HFFc6 (cell line): ENCODE measurements around the gene MYO18A. TPM values are rescaled to one million over a fixed set of nuclear protein-coding genes. Genes with fewer than 3 reads are reported as not detected.

Experiments used
- DNase-seq: peaks from one replicate; pipeline ENCODE4 v3.0.0-alpha.2; 2018
- H3K27ac Mint-ChIP-seq: 2 replicates; pipeline ENCODE4 v1.8.0; 2020; ENCODE audit warnings: mild to moderate bottlenecking, mixed read lengths
- H3K27me3 Mint-ChIP-seq: 2 replicates; pipeline ENCODE4 v1.8.0; 2021; ENCODE audit warnings: mild to moderate bottlenecking, moderate library complexity, mixed read lengths; ENCODE audit not compliant: insufficient read depth
- H3K36me3 Mint-ChIP-seq: 2 replicates; pipeline ENCODE4 v1.8.0; 2021; ENCODE audit warnings: low read depth, mixed read lengths
- H3K4me1 Mint-ChIP-seq: 2 replicates; pipeline ENCODE4 v1.8.0; 2020; ENCODE audit warnings: low read depth, mixed read lengths
- H3K4me3 Mint-ChIP-seq: 2 replicates; pipeline ENCODE4 v1.8.0; 2020; ENCODE audit warnings: mild to moderate bottlenecking, moderate library complexity, mixed read lengths
- H3K9me3 Mint-ChIP-seq: 2 replicates; pipeline ENCODE4 v1.8.0; 2020; ENCODE audit warnings: mild to moderate bottlenecking, mixed read lengths
- total RNA-seq, 6 experiments: library from RNA; stranded (reverse); fragmentation: NEBNext Ultra II Directional; extraction: Animal tissue kit (Norgen Biotek cat#: 25700); gene quantifications; 2 replicates in 1 of 6; 3 replicates in 5 of 6; pipeline ENCODE4 v1.2.3, GENCODE V29; 2021
- TF ChIP-seq, protein P1 (sequence below): fragments of 200-600 bp; sonication (generic); IDR thresholded peaks from 2 replicates; pipeline ENCODE4 v1.5.0; 2021; ENCODE audit warnings: antibody characterized with exemption, mild to moderate bottlenecking

Gene MYO18A
- total RNA-seq, 6 experiments from 2014 or later = 39.2 to 57.7 (median 42.9) TPM

DNA sequence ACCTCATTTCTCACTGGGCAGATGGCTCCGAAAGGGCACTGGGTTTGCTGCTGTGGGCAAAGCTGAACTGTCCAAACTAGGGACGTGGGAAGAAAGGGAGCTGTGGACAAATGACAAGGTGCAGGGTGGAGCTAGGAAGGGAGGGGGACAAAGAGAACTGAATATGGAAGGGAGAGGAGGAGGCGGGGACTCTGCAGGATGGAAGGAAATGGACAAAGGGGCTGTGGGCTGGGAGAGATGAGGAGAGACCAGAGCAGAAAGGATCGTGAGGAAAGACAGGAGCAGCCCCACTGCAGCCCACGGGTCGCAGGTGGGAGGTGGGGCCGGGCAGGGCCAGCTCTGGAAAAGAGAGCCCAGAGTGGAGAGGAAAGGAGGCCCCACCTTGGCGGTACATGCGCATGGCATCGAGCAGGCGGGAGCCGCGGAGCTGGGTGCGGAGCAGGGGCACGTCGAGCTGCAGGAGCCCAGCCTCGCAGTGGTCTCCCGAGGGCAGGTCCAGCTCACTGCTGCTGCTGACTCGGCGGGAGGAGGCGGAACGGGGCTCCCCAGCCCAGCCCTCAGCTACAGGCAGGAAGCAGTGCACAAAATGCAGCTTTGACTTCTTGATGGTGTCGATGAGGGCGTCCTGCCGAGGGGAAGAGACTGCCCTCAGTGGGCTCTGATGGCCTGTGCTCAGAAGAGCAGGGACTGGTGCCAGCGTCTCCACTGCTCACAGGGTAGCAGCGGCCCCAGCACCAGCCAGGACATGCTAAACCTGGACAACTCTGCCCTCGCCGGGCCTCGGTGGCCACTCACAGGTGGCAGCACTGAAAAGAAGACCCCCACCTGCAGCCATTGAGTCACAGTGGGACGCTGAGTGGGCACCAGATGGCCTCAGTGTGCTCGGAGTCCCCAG is 70.5 kb downstream of the MYO18A start:
- TF ChIP-seq, protein P1, sequence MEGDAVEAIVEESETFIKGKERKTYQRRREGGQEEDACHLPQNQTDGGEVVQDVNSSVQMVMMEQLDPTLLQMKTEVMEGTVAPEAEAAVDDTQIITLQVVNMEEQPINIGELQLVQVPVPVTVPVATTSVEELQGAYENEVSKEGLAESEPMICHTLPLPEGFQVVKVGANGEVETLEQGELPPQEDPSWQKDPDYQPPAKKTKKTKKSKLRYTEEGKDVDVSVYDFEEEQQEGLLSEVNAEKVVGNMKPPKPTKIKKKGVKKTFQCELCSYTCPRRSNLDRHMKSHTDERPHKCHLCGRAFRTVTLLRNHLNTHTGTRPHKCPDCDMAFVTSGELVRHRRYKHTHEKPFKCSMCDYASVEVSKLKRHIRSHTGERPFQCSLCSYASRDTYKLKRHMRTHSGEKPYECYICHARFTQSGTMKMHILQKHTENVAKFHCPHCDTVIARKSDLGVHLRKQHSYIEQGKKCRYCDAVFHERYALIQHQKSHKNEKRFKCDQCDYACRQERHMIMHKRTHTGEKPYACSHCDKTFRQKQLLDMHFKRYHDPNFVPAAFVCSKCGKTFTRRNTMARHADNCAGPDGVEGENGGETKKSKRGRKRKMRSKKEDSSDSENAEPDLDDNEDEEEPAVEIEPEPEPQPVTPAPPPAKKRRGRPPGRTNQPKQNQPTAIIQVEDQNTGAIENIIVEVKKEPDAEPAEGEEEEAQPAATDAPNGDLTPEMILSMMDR = no peak
- H3K27ac Mint-ChIP-seq = no peak overlapping the region
- H3K4me1 Mint-ChIP-seq = peaks cover 9% of the 10 kb centered on the region
- no peaks in the 10 kb centered on the region for H3K9me3 Mint-ChIP-seq
- no peak for DNase-seq
- no peaks in the 10 kb centered on the region for H3K27me3 Mint-ChIP-seq
- H3K4me3 Mint-ChIP-seq = no peak overlapping the region
- peaks cover under 1% of the 10 kb centered on the region; the same call in 1 of the 2 replicates for H3K36me3 Mint-ChIP-seq

DNA sequence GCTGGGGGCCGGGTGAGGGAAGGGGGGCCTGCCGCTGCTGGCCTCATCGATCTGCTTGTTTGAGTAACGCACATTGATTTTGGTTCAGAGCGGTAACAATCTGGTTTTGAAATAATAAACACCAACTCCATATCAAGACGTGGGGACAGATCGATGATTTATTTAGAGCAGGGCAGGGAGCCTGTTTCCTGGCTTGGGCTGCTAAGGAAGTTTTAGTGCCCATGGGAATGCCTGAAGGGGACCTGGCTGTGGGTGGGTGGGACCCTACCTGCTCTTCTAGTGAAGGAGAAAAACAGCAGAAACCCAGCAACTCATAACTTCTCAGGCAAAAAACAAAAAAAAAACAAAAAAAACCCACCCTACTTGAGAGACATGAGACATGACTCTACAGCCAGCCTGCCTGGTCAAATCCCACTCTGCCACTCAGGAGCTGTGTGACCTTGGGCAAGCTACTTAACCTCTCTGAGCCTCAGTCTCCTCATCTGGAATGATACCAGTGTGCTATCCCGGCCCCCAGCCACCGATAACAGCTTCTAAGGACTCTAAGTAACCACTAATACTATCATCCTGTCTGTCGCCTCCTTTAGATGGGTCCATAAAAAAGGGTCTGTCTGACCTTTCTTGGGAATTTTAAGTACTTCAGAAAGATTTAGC is 71.2 kb downstream of the MYO18A start:
- H3K27ac Mint-ChIP-seq = no peak overlapping the region
- H3K4me3 Mint-ChIP-seq = no peak overlapping the region
- H3K9me3 Mint-ChIP-seq = no peaks in the 10 kb centered on the region
- peaks cover 8% of the 10 kb centered on the region for H3K36me3 Mint-ChIP-seq
- no peak for DNase-seq
- TF ChIP-seq, protein P1 = no peak
- H3K27me3 Mint-ChIP-seq = no peaks in the 10 kb centered on the region
- peaks cover 9% of the 10 kb centered on the region for H3K4me1 Mint-ChIP-seq

DNA sequence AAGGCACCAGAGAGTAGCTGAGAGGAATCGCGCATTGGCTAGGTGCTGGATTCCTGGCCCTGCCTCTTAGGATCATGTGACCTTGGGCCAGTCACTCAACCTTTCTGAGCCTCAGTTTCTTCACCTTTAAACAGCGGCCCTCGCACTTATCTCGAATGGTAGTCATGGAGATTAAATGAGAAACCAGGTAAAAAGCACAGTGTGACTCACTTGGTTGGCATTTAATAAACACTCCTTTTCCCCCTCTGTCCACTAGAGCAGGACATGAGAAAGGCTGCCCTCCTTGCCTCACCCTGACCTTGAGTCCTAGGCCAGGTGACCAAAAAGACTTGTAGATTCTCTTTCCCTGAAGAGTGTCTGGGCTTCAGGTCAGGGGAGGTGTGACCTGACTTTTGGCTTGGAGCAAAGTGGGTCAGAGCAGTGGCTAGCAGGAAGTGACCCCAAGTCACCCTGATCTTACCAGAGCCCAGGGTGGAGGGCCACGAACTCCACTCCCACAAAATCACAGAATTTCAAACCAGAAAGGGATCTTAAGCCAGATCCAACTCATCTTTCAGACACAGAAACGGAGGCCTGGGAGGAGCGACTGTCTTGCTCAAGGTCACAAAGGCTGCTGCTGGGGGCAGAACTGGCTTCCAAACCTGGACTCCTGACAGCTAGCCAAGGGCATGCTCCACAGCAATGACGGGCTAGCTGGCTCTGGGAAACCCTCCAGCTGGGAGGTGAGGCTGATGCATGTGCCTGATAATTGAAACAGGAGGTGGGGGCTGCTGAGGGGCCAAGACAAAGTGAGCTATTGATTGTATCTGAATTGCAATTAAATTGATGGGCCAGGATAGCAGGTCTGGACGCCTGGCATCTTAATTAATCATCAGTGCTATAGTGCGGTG is 72.0 kb downstream of the MYO18A start:
- Mint-ChIP-seq H3K27me3 (no peaks in the 10 kb centered on the region), H3K36me3 (peaks cover 12% of the 10 kb centered on the region), H3K4me3 (no peak overlapping the region), H3K9me3 (no peaks in the 10 kb centered on the region), H3K4me1 (peaks cover 9% of the 10 kb centered on the region), H3K27ac (no peak overlapping the region)
- DNase-seq = no peak
- TF ChIP-seq, protein P1 = no peak

DNA sequence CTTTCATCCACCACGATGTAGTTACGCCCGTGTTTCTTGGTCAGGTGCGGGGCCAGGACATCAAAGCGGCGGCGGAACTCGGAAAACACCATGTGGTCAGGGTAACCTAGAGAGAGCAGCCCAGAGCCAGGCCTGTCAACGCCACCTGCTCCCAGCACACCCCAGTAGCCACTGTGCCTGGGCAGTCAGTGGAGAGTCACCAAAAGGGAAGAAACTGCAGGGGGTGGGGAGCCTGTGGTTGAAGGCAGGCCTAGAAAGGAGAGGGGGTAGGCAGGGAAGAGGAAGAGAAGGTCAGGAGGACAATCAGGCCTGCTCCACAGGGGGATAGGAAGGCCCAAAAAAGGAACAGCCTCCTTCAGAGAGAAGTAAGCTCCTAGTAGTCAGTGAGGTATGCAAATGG is 73.1 kb downstream of the MYO18A start:
- Mint-ChIP-seq H3K36me3 (peaks cover 12% of the 10 kb centered on the region), H3K4me3 (no peak overlapping the region), H3K9me3 (no peaks in the 10 kb centered on the region), H3K4me1 (peaks cover 18% of the 10 kb centered on the region), H3K27ac (no peak overlapping the region), H3K27me3 (no peaks in the 10 kb centered on the region)
- DNase-seq = no peak
- TF ChIP-seq, protein P1 = no peak

DNA sequence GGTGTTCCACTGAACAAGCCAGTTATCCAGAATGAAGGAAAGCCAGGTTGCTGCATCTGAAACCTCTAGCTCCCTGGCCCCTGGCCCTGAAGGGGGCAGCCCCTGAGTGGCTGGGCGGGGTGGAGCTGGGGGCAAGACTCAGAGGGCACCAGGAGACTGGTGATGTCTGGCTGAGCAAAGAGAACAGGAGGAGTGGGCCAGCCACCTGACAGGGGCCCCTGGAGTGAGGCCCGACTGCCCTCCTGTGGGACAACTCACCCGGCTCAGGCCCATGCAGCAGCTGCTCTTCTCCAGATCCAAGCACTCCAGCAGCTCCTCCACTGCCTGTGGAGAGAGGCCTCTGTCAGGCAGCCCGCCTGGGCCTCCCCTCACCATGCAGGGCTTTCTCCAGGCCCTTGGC is 76.9 kb downstream of the MYO18A start:
- H3K27ac Mint-ChIP-seq = peak overlapping the region; percentile 16; the same call in 1 of the 2 replicates
- peaks cover 12% of the 10 kb centered on the region for H3K36me3 Mint-ChIP-seq
- H3K9me3 Mint-ChIP-seq = no peaks in the 10 kb centered on the region
- peaks cover 14% of the 10 kb centered on the region for H3K4me1 Mint-ChIP-seq
- no peaks in the 10 kb centered on the region for H3K27me3 Mint-ChIP-seq
- H3K4me3 Mint-ChIP-seq = no peak overlapping the region
- TF ChIP-seq, protein P1 = no peak
- no peak for DNase-seq
